Duodenal mucosa (tissue), 2 donors: ENCODE measurements around the gene CD27.

ENCODE experiments used
- H3K27ac ChIP-seq: one replicate; pipeline ENCODE4 v1.7.0; 2013; ENCODE audit warnings: low read depth, low read length
- H3K27me3 ChIP-seq, 2 donors: one replicate each; pipeline ENCODE4 v1.7.0; 2013; ENCODE audit warnings: low read length in 2 of 2, control low read depth in 1 of 2; ENCODE audit not compliant: insufficient read depth in 2 of 2, control insufficient read depth in 1 of 2
- H3K36me3 ChIP-seq, 2 donors: one replicate each; pipeline ENCODE4 v1.7.0; 2013; ENCODE audit warnings: low read length in 2 of 2, control low read depth in 1 of 2; ENCODE audit not compliant: insufficient read depth in 2 of 2, control insufficient read depth in 1 of 2
- H3K4me1 ChIP-seq, 2 donors: one replicate each; pipeline ENCODE4 v1.7.0; 2013; ENCODE audit warnings: low read length in 2 of 2, control low read depth in 1 of 2; ENCODE audit not compliant: insufficient read depth in 2 of 2, control insufficient read depth in 1 of 2
- H3K4me3 ChIP-seq, 2 donors: one replicate each; pipeline ENCODE4 v1.7.0; 2013; ENCODE audit warnings: low read length in 2 of 2, low read depth in 1 of 2
- H3K9ac ChIP-seq, 2 donors: one replicate each; pipeline ENCODE4 v1.7.0; 2013; ENCODE audit warnings: low read length in 2 of 2, low read depth in 1 of 2
- H3K9me3 ChIP-seq, 2 donors: one replicate each; pipeline ENCODE4 v1.7.0; 2013; ENCODE audit warnings: low read length in 2 of 2, control low read depth in 1 of 2; ENCODE audit not compliant: control insufficient read depth in 1 of 2

CD27 gene

DNA sequence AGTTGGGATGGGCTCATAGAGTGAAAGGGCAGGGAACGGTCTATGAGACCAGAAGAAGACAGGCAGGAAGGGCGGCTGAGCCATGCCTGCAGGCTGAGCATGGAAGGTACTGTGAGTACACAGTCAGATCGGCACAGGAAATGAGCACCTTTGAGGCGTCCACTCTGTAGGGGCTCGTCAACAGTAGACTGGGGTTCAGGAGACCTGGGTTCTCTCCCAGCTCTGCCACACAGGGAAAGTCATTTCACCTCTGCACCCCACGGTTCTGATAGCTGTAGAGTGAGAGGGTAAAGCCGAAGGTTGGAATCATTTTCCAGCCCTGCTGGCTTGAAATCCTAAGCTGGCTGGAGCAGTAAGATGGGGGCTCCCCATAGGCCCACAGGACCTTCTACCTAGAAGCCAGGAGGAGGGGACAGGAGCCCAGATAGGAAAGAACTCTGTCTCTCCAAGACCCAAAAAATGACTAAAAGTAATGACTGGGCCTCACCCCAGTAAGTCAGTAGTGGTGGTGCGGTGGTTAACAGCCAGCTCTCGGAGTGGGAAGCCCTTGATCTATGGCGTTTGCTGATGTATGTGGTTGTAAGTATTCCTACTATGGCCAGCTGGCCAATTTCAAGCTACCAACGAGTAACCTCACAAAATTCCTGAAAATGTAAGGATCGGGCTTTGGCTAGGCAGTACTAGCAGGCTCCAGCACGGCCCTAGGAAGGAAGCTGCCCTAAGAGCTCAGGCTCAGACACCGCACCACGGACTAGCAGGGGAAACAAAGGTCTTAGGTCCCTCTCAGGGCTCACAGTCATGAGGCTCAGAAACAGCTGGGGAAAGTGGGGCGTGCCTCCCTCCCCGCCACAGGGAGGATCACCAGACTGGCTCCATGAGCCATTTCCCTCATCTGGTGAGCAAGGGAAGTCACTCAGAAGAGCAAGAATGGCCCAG, 10.3 kb upstream of the CD27 start:
- no peaks in the 10 kb centered on the region for H3K36me3 ChIP-seq
- no peaks in the 10 kb centered on the region for H3K27me3 ChIP-seq
- H3K27ac ChIP-seq = no peak overlapping the region
- no peak overlapping the region for H3K9ac ChIP-seq
- peaks cover 11% of the 10 kb centered on the region in 2 donors for H3K4me1 ChIP-seq
- H3K4me3 ChIP-seq = no peak overlapping the region
- H3K9me3 ChIP-seq = no peaks in the 10 kb centered on the region

DNA sequence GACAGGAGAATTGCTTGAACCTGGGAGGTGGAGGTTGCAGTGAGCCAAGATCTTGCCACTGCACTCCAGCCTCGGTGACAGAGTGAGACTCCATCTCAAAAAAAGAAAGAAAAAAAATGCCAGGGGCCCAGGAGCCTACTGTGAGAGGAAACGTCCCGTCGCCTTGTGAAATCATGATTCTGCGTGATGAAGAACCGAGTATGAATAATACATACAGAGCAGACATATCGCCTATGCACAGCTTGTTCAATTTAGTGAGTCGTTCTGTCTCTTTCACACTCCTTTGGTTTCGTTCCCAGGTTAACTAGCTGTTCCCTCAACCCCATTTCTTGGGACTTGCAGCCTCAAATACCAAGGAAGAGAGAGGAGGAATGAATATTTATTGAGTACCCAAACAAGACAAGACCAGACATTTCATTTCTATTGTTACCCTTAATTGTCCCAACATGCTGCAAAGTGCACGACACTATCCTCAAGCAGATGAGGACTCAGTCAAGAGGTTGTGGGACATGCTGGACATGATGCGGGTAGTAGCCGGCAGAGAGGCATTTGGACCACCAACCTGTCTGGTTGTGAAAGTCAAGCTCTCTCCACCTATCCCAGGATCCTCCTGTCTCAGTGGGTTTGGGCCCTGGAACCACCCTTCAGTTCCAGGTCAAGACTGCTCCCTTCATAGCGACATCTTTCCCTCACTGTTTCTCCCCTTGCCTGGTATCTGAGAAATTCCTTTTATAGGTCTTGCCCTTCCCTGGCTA, 8.6 kb upstream of the CD27 start:
- H3K4me1 ChIP-seq = peaks cover 0 to 1% of the 10 kb centered on the region in 2 donors
- no peak overlapping the region for H3K4me3 ChIP-seq
- H3K27me3 ChIP-seq = no peaks in the 10 kb centered on the region
- H3K27ac ChIP-seq = no peak overlapping the region
- no peaks in the 10 kb centered on the region for H3K9me3 ChIP-seq
- H3K36me3 ChIP-seq = no peaks in the 10 kb centered on the region
- no peak overlapping the region for H3K9ac ChIP-seq

GRCh38 chr12:6437586-6437985, 7.2 kb upstream of the CD27 start:
- Histone ChIP-seq H3K4me3 (no peak overlapping the region), H3K27ac (no peak overlapping the region), H3K27me3 (no peaks in the 10 kb centered on the region), H3K9ac (no peak overlapping the region), H3K36me3 (no peaks in the 10 kb centered on the region), H3K4me1 (no peaks in the 10 kb centered on the region), H3K9me3 (no peaks in the 10 kb centered on the region)

DNA sequence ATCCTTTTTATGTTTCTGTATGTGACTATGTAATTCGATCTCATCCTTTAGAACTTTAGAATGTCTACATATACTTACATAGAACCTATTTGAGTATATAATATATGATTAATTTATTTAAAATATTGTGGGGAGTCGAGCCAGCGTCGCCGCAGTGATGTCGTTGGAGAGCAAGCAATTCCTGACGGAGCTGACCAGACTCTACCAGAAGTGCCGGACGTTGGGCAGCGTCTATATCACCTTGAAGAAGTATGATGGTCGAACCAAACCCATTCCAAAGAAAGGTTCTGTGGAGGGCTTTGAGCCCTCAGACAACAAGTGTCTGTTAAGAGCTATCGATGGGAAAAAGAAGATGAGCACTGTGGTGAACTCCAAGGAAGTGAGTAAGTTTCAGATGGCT, 6.4 kb upstream of the CD27 start:
- Histone ChIP-seq H3K27me3 (no peaks in the 10 kb centered on the region), H3K4me1 (no peaks in the 10 kb centered on the region)

GRCh38 chr12:6440391-6440790, 4.4 kb upstream of the CD27 start:
- Histone ChIP-seq H3K9ac (no peak overlapping the region), H3K27me3 (no peaks in the 10 kb centered on the region), H3K27ac (no peak overlapping the region), H3K36me3 (no peaks in the 10 kb centered on the region), H3K9me3 (no peaks in the 10 kb centered on the region), H3K4me3 (no peak overlapping the region), H3K4me1 (no peaks in the 10 kb centered on the region)

More for the DNA sequence above, 6.4 kb upstream of the CD27 start:
- Histone ChIP-seq H3K36me3 (no peaks in the 10 kb centered on the region), H3K27ac (no peak overlapping the region), H3K9me3 (no peaks in the 10 kb centered on the region), H3K9ac (no peak overlapping the region), H3K4me3 (no peak overlapping the region)

DNA sequence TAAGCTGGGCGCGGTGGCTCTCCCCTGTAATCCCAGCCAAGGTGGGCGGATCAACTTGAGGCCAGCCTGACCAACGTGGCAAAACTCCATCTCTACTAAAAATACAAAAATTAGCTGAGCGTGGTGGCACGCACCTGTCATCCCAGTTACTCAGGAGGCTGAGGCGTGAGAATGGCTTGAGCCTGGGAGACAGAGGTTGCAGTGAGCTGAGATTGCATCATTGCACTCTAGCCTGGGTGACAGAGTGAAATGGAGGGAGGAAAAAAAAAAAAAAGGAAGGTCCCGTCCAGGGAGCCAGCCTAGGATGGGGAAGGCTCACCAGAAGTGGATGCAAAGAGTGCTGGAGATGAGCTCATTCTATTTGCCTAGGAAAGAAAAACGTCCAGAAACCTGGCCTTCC, 1.9 kb upstream of the CD27 start:
- Histone ChIP-seq H3K9me3 (no peaks in the 10 kb centered on the region), H3K9ac (no peak overlapping the region), H3K4me1 (peaks cover 0 to under 1% of the 10 kb centered on the region in 2 donors), H3K36me3 (peaks cover 0 to 2% of the 10 kb centered on the region in 2 donors), H3K27me3 (no peaks in the 10 kb centered on the region), H3K4me3 (no peak overlapping the region), H3K27ac (no peak overlapping the region)

DNA sequence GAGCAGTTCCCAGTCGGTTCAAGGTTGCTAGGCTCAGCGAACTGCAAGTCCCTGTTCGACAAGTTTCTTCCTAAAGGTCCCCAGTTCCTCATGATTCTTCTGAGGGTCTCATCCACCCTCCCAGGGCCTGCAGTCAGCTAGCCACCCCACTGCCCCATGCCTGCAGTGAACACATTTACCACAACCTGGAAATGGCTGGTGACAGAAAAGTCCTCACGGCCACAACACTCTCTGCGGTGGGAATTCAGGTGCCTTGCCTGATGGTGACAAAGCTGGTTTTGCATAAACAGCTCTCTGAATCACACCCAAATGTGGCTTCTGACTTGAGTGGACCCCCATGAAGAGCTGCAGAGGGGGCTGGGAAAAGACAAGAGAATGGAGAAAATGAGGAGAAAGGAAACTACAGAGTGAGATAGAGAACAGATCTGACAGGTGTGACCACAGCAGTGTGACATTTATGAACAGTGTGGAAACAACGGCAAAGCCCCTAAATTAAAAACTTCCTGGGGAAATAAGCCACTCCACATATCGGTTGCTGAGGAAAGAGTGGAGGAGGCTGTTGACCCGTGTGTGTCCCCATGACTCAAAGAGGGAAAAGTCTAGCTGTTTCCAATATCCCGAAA, 1.3 kb upstream of the CD27 start:
- Histone ChIP-seq H3K27ac (no peak overlapping the region), H3K4me1 (peaks cover 0 to 4% of the 10 kb centered on the region in 2 donors), H3K4me3 (no peak overlapping the region), H3K9me3 (no peaks in the 10 kb centered on the region), H3K36me3 (peaks cover 0 to 4% of the 10 kb centered on the region in 2 donors), H3K9ac (no peak overlapping the region), H3K27me3 (no peaks in the 10 kb centered on the region)

- Histone ChIP-seq H3K9me3 (no peaks in the 10 kb centered on the region), H3K36me3 (peaks cover 0 to 4% of the 10 kb centered on the region in 2 donors), H3K4me3 (no peak overlapping the region), H3K27ac (peak overlapping the region; percentile 20), H3K4me1 (peaks cover 0 to 4% of the 10 kb centered on the region in 2 donors), H3K9ac (no peak overlapping the region), H3K27me3 (no peaks in the 10 kb centered on the region)
These were observed 724 bp upstream of the CD27 start for GRCh38 chr12:6444031-6444430.

- Histone ChIP-seq H3K4me3 (peak overlapping the region; percentile 96 to 99), H3K9ac (peak overlapping the region; percentile 99 to 100), H3K4me1 (peaks cover 24 to 36% of the 10 kb centered on the region in 2 donors), H3K9me3 (no peaks in the 10 kb centered on the region), H3K27me3 (no peaks in the 10 kb centered on the region), H3K27ac (no peak overlapping the region), H3K36me3 (peaks cover 9 to 19% of the 10 kb centered on the region in 2 donors)
These were observed 5.5 kb downstream of the CD27 start for GRCh38 chr12:6450091-6450868.
